HG03558 (cell line): Measurements from ENCODE around the gene UPK1A.
"Not testable (repeated sequence)": the region's sequence is repeated elsewhere in the genome, so short reads cannot be mapped to it uniquely, and the experiment has no call there.

Experiments
- ATAC-seq: cut with Tn5 transposase; IDR thresholded peaks from one replicate; pipeline ENCODE4 v1.9.1; 2021; ENCODE audit warnings: moderate number of reproducible peaks; ENCODE audit not compliant: unreplicated experiment; ENCODE audit errors: extremely low read depth

UPK1A gene

DNA sequence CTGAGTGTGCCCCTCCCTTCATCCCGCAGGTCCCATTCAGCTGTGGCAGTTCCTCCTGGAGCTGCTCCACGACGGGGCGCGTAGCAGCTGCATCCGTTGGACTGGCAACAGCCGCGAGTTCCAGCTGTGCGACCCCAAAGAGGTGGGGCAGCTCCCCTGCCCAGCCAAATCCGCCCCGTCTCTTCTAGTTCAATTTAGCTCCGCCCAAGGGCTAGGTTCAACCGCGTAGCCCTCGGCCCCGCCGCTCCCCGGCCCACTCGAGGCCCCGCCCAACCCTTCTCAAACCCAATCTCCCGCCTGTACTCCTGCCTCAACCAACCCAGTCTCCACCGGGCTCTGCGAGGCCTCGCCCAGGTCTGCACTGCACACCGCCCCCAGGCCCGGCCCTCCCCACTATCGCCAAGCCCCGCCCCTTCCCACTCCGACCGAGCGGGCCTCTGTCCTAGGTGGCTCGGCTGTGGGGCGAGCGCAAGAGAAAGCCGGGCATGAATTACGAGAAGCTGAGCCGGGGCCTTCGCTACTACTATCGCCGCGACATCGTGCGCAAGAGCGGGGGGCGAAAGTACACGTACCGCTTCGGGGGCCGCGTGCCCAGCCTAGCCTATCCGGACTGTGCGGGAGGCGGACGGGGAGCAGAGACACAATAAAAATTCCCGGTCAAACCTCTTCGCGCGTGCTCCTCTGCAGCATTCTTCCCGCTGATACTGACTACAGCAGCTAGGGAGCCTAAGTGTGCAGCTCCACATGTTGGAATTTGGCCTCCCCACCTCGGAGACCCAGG, 21.9 kb upstream of the UPK1A start:
- ATAC-seq: peak; percentile 36

DNA sequence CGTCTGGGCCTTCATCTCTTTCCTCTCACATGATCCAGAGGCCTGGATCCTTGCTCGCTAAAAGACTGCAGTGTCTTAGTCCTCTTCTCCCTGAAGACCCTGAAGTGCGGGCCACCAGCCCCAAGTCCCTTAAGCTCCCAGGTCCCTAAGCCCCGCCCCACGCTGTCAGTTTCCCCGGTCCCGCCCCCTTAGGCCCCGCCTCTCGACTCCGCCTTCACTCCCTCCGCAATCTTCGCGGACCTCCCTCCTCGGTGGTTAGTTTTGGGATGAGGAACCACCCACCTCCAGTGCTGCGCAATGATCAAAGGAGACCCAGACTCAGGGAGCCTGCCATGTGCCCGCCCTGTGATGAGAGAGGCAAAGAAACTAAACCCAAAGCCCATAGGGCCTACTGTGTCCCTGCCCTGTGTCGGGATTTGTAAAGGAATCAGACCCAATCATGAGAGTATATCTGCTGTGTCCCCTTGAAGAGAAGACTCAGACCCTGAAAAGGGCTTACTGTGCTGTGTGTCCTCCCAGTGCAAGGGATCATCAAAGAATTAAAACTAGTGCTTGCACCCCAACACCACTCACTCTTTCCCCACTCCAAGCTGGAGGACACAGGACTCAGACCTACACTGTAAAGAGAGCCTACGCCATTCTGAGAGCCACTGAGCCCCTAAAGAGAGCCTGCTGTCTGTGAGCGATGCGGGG, 21.2 kb upstream of the UPK1A start:
- no peak for ATAC-seq

DNA sequence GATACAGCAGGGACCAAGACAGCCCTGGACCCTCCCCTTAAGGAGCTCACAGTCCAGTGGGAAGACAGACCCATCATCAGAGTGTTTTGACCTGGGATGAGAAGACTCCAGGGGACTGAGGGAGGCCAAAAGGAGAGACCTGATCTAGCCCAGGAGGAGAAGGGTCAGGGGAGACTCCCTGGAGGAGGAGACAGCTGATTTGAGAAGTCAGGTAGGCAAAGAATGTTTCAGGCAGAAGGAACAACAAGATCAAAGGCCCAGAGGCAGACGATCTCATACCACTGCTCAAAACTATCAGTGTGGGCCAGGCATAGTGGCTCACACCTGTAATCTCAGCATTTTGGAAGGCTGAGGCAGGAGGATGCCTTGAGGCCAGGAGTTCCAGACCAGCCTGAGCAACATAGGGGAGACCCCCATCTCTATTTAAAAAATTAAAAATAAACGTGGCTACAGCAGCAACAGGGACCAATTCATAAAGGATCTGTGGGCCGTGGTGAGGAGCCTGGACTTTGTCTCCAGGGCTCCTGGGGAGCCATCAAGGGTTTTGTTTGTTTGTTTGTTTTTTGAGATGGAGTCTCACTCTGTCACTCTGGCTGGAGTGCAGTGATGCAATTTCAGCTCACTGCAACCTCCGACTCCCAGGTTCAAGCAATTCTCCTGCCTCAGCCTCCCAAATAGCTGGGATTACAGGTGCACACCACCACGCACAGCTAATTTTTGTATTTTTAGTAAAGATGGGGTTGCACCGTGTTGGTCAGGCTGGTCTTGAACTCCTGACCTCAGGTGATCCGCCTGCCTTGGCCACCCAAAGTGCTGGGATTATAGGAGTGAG, 20.4 kb upstream of the UPK1A start:
- no peak for ATAC-seq

DNA sequence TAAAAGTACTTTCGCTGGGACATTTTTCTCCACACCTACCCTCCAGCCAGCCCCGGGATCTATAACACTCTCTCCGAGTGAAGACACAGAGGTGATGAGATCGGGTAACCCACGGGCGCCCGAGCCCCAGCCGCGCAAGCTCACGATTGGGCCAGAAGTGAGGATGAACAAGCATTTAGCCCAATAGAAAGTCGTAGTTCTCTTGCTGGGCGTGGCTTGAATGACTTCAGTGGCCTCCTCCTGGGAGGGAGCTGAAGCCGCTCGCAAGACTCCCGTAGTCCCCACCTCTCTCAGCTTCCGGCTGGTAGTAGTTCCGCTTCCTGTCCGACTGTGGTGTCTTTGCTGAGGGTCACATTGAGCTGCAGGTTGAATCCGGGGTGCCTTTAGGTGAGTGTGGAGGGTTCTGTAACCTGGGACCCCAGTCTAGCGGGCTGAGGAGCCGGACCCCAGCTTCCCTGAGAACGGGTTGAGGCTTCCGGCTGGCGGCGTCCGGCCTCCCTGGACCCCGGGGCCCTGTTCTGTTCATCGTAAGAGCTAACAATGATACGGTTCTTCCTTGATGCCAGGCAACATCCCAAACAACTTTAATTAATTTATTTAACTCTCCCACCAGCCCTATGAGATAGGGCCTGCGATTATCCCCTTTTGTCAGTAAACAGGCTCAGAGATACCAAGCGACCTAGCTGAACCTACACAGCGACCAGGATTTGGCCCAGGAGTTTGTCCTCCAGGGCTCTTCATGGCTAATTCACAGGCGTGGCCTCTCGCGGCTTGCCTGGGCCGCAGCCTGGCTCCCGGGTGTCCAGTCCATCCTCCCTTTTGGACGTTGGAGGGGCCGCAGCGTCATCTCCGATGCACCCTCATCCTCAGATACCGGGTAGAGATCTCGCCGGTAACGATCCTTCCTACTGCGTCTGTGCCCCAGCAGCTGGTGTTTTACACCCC, 18.0 kb upstream of the UPK1A start, which contains the start of gene COX6B1:
Gene COX6B1, plus strand, starts transcription at position 307 of the 945 bp plus-strand sequence. CDS start 2,921 bp downstream, outside the sequence.
- ATAC-seq: peak; percentile 45

DNA sequence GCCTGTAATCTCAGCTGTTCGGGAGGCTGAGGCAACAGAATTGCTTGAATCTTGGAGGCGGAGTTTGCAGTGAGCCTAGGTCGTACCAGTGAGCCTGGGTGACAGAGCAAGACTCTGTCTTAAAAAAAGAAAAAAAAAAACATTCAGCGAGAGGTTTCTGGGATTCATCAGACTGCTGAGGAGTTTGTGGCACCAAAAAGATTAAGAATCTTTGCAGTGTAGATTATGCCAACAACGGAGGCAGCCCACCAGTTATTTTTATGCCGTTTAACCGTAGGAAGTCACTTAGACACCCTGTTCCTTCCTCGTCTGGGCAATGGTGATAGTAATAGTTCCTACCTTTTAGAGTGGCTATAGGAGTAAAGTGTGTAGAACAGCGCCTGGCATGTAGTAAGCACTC, 15.7 kb upstream of the UPK1A start:
- ATAC-seq: no peak

DNA sequence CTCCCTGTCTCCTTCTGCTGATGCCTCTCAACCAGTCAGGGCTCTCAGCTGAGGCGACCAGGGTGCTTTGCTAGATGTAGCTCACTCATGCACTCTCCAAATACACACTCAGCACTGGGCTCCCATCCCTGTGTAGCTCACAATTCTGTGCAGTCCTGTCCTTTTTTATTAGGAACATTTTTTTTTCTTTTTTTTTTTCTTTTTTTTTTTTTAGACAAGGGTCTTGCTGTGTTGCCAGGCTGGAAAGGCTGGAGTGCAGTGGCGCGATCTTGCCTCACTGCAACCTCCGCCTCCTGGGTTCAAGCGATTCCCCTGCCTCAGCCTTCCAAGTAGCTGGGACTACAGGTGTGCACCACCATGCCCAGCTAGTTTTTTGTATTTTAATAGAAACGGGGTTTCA, 11.5 kb upstream of the UPK1A start:
- not testable (repeated sequence) for ATAC-seq

DNA sequence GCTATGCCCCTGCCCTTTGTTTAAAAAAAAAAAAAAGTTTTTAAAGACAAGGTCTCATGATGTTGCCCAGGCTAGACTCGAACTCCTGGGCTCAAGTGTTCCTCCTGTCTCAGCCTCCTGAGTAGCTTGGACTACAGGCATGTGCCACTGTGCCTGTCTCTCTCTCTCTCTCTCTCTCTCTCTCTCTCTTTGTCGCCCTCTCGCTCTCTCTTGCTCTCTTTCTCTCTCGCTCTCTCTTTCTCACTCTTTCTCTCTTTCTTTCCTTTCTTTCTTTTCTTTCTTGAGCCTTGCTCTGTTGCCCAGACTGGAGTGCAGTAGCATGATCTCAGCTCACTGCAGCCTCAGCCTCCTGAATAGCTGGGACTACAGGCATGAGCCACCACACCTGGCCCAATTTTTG, 10.7 kb upstream of the UPK1A start:
- no peak for ATAC-seq

DNA sequence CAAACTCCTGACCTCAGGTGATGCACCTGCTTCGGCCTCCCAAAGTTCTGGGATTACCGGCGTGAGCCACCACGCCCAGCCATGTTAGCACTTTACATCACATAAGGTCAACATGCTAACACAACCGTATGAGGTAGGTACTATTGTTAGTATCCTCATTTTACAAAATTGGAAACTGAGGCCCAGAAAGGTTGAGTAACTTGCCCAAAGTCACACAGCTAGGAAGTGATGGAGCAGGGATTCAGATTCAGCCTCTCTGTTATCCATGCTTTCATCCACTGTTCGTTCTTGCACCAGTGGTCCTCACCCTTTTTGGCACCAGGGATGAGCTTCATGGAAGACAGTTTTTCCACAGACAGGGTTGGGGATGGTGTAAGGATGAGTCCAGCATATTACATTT, 9.6 kb upstream of the UPK1A start:
- ATAC-seq: no peak

DNA sequence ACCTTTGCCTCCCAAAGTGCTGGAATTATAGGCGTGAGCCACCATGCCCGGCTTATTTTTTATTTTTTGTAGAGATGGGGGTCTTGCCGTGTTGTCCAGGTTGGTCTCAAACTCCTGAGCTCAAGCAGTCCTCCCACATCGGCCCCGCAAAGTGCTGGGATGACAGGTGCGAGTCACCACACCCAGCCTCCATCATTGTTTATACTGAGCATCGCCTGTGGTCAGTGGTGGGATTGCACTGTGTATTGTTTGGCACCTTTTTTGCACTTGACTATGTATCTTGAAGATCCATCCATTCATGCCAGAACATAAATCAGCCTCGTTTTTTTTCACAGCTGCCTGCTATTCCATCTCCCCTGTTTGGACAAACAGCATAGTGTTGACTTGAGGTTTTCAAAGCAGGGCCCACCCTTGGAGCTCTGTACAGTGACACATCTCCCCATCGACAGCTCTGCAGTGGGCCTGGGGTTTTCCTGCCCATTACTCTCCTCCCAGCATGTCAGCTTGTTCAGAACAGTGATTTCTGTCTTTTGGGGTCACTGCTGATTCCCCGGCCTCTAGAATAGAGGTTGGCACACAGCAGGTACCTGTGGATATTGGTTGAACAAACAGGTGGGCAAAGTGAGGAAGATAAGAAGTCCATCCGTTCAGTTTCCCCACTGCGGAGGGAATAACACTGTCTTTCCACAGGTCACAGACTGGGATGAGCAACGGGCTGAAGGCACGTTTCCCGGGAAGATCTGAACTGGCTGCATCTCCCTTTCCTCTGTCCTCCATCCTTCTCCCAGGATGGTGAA, 8.2 kb upstream of the UPK1A start:
- ATAC-seq: no peak

DNA sequence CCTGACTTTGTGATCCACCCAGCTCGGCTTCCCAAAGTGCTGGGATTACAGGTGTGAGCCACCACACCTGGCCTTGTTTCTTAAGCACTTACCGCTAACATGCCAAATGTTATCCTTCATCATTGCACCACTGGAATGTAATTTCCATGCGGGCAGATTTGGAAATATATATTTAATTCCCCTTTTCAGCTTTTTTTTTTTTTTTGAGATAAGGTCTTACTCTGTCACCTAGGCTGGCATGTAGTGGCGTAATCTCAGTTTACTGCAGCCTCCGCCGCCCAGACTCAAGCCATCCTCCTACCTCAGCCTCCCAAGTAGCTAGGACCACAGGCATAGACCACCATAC, 4.3 kb upstream of the UPK1A start:
- ATAC-seq: no peak

DNA sequence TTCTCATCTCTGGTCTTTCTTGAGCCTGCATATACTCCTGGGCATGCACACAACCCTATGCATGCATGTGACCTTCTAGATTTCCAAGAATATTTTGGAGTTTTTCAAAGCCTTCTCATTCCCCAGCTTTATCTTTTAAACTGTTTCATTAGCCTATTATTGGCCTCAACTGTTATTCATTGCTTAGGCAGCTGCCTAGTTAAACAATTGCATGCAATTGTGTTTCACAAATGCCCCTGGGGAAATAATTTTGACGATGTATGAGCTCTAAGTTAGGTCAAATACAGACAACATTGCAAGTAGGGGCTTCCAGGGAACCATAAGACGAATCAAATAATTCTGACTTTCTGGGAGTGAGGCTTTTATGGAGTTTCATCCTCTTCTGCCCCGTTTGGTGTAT, 2.3 kb upstream of the UPK1A start:
- no peak for ATAC-seq

DNA sequence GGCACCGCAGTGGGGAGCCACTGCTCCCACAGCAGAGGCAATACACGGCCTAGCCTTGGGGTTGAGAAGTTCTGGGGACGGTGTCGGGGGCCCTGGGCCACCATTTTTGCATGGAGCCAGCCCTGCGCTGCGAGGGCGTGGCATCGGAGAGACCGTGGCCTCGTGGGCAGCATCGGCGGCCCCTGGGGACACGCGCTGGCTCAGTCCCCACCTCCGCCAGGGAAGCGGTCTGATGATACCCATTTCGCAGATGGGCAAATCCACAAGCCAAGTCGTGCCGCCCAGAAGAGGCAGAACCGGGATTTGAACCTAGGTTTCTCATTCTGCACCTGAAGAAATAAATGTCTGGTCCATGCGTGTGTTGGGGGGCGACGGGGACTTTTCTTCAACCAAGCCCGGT, 1.2 kb upstream of the UPK1A start:
- no peak for ATAC-seq

DNA sequence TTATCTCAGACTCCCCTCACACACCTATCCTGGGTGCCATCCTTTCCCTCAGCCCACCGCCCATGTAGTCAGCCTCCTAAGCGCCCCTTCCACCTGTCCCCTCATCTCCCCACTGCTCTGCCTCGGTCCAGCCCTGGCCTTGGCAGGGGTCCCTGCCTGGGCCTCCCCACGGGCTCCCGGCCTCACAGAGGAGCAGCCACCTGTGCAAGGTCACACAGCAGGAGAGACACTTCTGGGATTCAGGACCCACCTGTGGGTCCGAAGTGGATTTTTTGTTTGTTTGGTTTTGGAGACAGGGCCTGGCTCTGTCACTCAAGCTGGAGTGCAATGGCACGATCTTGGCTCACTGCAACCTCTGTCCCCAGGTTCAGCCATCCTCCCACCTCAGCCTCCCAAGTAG, 713 bp upstream of the UPK1A start:
- ATAC-seq: no peak

DNA sequence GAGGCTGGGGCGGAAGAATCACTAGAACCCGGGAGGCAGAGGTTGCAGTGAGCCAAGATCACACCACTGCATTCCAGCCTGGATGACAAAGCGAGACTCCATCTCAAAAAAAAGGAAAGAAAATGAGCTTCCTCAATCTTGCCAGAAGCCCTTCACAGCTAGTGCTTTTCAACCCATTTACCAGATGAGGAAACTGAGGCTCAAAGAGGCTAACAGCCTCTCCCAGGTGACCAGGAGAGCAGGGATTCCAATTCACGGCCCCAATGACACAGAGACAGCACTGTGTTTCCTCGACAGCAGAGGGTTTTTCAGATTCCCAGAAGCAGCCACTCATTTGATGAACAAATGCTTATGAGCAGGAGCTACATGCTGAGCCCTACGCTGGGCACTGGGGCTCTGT, 3.2 kb downstream of the UPK1A start:
- ATAC-seq: no peak

DNA sequence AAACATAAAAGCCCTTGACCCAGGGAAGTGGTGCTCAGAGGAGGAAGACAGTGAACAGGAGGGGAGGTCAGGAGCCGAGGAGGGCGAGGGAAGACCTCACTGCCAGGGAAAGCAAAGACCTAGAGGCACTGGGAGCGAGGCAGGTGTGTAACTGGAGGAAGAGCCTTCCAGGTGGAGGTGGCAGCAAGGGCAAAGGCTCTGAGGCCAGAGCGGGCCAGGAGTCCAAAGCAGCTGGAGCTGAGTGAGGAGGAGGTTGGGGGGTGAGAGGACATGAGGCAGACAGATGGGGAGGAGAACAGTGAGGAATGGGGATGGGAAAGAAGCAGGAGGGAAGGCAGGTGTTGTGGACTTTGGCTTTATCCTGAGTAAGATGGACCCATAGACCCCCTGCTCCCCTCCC, 3.7 kb downstream of the UPK1A start:
- ATAC-seq: no peak

DNA sequence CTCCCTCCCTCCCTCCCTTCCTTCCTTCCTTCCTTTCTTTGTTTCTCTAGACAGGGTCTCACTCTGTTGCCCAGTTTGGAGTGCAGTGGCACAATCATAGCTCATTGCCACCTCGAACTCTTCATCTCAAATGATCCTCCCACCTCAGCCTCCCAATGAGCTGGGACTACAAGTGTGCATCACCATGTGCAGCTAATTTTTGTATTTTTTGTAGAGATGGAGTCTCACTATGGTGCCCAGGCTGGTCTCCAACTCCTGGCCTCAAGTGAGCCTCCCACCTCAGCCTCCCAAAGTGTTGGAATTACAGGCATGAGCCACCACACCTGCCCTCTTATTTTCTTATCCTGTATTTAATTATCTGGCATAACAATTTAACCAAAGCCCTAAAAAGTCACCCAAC, 4.4 kb downstream of the UPK1A start:
- no peak for ATAC-seq

DNA sequence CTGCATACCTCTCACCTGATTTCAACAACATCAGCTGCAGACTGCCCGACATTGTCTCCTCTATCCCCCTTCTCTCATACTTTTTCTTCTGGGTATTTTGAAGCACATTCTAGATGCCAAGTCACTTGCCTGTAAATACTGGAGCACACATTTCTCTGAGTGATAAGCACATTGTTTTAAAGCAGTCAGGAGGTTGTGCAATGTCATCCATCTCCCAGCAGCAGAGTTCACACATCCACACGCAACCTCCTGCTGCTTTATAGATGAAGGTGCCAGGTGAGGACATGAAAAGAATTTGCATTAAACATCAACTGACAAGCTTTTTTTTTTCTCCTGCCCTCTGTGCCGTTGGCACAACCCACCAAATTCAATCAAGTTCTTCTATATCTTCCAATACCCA, 5.5 kb downstream of the UPK1A start:
- no peak for ATAC-seq

DNA sequence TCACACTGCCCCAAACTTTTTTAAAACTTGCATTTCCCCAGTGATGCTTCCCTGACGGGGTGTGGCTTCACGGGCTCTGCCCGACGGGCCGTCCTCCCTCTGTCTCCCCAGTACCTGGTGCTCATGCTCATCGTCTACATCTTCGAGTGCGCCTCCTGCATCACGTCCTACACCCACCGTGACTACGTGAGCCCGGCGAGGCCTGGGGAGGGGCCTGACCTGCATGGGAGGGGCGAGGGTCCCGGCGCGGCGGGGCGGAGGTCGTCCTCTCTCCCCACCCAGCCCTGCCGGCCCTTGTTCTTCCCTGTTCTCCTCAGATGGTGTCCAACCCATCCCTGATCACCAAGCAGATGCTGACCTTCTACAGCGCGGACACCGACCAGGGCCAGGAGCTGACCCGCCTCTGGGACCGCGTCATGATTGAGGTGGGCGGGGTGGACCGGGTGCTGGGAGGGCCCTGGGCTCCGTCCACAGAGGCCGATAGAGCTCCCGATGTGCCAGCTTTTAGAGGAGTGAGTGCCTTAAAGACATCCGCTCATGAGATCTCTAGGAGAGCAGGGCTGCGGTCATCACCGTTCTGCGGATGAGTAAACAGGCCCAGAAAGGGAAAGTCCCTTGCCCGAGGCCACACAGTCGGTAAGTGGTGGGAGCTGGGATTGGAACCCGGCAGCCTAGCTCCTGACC, 6.9 kb downstream of the UPK1A start:
- no peak for ATAC-seq
